Prostate gland (tissue), 2 donors: Measurements from ENCODE around the gene KCNC1.

Source experiments
- CTCF ChIP-seq, 4 experiments: fragments of 200-600 bp in 2 of 4; fragments of 450-650 bp in 2 of 4; sonication (generic) in 2 of 4; IDR thresholded peaks; 1 replicate in 3 of 4; 2 replicates in 1 of 4; pipeline ENCODE4 v1.5.1; 2016 to 2019; ENCODE audit warnings: antibody characterized with exemption in 4 of 4, mild to moderate bottlenecking in 2 of 4, moderate library complexity in 2 of 4
- POLR2A ChIP-seq: fragments of 450-650 bp; IDR thresholded peaks from one replicate; pipeline ENCODE4 v1.6.1; 2016; ENCODE audit warnings: antibody characterized with exemption, mild to moderate bottlenecking
- POLR2AphosphoS5 ChIP-seq: sonication (generic); formaldehyde crosslinking; IDR thresholded peaks from one replicate; pipeline ENCODE4 v1.6.1; 2017; ENCODE audit warnings: antibody characterized with exemption

- TF ChIP-seq CTCF (IDR thresholded peaks at IDR 0.05) (no peak), POLR2A (no peak), POLR2AphosphoS5 (no peak)
Measured at GRCh38 chr11:17714356-17714854, 20.2 kb upstream of the KCNC1 start.
